ENCODE results near the gene MRPS25.

DNA sequence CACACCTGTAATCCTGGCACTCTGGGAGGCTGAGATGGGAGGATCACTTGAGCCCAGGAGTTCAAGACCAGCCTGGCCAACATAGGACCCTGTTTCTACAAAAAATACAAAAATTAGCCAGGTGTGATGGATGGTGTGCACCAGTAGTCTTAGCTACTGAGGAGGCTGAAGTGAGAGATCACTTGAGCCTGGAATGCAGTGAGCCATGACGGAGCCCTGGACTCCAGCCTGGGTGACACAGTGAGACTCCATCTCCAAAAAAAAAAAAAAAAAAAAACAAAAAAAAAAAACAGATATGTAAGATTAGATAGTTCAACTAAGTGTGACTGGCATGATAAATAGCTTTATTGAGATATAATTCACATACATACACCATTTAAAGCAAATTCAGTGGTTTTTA is 24.1 kb upstream of the MRPS25 start:
- TF ChIP-seq EZH2phosphoT487 (IDR thresholded peaks at IDR 0.05; ENCODE audit: insufficient read depth, low read depth) (no peak), EZH2 (IDR thresholded peaks at IDR 0.05; ENCODE audit: insufficient read depth, poor library complexity, severe bottlenecking) (no peak)
